HG02798 (cell line): ENCODE results near the gene TROAP.
A peak's percentile ranks its signal among the peaks of the same experiment; 100 is the strongest.
"Not testable (repeated sequence)": the region's sequence is repeated elsewhere in the genome, so short reads cannot be mapped to it uniquely, and the experiment has no call there.

Experiments used
- ATAC-seq: cut with Tn5 transposase; IDR thresholded peaks from one replicate; pipeline ENCODE4 v1.9.1; 2021; ENCODE audit warnings: mild to moderate bottlenecking; ENCODE audit not compliant: unreplicated experiment, poor library complexity

The TROAP gene

DNA sequence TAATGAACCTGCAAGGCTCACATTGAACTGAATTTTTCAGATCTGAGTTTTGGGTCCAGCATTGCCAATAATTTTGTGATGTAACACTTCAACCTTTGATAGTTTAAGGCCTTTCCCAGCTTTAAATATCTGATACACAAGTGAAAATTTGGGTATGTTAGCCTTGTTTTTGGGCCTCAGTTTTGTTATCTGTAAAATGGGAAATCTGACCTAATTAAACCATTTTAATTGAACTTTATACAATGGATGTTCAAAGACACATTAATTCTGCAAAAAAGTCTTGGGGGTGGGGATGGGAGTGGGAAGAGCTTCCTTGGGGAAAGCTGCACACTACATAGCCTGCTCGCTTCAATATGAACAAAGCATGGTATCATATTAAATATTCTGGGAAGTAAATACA, 39.0 kb downstream of the TROAP start:
- no peak for ATAC-seq

DNA sequence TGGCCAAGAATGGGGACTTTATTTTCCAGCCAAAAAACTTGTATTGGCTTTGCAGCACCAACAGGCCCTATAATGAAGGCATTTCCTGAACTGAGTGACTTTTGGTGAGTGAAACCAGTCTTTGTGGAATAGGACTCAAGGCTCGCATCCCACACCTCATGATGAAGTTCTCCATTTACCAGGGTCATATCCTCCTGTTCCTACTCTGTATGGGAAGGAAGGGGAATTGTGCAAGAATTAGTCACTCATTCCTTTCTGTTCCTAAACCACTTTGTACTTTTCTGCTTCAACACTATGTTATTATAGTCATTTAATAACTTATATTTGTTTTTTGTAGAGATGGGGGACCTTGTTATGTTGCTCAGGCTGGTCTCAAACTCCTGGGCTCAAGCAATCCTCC, 41.9 kb downstream of the TROAP start:
- ATAC-seq: no peak

DNA sequence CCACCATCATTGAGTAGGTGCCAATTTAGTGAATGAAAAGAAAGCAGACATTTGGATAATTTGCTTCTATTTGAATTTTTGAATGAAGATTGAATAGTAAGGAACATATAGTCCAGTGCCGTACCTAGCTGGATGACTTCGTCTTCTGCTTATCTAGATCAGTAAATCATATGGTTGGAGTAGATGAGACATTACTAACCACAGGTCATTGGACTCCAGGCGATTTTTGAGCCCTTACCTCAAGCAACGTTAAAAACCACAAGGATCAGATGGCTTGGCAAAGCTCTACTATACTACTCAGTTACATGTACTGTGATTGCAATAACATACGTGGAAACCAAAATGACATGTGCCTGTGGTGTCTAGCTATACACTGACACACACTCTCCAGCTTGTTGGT, 42.5 kb downstream of the TROAP start:
- ATAC-seq: no peak

DNA sequence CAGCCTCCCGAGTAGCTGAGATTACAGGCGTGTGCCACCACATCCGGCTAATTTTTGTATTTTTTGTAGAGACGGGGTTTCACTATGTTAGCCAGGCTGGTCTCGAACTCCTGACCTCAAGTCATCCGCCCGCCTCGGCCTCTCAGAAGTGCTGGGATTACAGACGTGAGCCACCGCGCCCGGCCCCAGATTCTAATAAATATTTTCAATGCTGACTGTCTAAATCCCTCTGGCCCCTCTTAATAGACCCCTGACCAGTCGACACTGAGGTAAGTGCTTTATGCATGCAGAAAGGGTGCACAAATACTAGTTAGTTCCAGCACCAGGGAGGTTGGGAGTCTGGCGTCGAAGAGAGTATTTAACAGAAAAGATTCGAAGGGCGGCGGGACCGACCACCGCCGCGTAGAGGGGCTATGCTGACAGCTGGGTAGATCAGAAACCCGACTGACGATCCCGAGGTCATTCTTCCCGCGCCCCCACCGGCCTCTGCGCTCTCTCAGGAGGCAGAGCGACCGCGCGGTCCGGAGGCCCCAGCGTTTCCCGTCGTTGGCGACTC, 43.1 kb downstream of the TROAP start:
- no peak for ATAC-seq

DNA sequence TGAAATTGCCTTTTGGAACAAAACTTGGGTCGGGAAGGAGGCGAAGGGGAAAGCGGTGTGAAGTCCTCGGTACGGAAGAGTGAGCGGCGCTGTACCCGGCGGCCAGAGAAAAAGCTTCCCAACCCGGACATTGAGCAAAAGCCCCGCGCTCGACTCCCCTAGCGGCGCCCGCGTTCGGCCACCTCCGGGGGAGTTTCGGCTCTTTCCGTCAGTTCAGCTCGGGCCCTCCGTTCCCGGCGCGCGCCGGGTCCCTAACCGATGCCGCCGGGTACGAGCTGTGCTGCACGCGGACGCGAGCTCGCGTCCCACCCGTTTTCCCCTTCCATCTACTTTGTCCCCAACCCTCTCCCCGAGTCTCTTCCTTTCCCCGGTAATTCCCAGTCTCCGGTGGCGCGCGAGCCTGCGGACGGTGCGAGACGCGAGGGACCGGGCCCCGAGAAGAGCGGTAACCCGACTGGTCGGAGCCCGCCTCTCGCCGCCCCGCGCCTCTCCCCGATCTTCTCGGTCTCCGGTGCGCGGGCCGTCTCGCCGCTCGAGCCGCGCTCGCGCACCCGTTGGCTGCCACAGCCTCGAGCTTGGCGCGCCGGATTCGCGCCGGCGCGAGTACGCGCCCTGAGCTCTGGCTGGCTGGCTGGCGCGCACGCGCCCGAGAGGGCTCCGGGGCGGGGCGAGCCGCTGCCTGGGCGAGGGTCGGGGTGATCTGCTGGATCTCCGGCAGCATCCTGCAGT, 43.8 kb downstream of the TROAP start:
- peak; percentile 78 for ATAC-seq

DNA sequence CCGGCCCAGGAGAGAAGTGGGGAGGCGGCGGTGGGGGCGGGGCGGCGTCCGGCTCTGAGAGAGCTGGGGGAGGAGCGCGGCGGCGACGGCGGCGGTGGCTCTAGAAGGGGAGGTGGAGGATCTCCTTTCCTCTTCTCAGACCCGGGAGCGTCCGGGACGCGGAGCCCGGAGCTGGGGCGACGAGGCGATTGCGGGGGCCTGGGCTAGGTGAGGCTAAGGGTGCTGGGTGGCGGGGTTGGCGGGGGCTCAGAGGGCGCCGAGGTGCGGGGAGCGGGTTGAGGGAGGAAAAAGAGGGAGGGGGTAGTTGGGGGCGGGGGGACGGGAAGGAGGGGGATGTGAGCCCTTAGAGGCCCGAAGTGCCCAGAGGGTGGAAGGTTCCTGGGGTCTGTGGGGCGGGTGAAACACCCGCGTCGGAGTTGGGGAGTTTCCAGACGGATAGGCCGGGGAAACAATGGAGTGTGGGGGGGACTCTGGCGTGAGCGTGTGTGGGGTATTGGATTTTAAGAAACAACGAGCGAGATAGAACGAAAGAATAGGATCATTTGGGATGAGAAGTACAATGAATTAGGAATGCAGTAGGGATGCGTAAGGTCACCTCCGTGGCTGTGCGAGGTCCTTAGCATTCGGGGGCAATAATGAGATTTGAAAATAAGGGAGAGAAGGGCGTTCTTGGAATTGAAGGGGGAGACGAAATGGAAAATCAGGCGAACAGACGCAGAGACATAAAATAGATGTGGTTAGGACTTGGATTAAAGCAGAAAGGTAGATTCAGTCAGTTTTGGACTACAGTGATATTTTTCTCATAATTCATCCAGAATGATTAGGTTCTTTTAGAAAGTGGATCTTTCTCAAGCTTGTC, 44.6 kb downstream of the TROAP start, which contains the start of gene SPATS2:
SPATS2 (plus strand) TSS at position 82 of the 859 bp plus-strand sequence. CDS start 93,551 bp downstream, outside the sequence.
- peak; percentile 3 for ATAC-seq

DNA sequence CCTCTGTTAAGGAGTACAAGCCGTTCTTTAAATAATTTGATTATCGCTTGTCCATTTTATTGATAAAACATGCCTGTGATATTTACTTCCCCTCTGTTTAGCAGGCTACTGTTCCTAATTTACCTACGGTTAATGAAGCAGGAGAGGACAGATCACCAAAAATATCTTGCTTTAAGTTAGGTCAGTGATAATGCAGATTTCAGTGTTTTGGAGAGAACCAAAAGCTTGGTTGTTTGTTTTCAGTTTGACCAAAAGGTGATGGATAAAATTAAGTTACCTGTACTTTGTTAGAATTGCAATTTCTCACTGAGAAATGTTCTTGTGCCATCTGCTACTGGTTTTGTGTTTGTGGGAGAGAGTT, 45.2 kb downstream of the TROAP start:
- ATAC-seq: no peak

DNA sequence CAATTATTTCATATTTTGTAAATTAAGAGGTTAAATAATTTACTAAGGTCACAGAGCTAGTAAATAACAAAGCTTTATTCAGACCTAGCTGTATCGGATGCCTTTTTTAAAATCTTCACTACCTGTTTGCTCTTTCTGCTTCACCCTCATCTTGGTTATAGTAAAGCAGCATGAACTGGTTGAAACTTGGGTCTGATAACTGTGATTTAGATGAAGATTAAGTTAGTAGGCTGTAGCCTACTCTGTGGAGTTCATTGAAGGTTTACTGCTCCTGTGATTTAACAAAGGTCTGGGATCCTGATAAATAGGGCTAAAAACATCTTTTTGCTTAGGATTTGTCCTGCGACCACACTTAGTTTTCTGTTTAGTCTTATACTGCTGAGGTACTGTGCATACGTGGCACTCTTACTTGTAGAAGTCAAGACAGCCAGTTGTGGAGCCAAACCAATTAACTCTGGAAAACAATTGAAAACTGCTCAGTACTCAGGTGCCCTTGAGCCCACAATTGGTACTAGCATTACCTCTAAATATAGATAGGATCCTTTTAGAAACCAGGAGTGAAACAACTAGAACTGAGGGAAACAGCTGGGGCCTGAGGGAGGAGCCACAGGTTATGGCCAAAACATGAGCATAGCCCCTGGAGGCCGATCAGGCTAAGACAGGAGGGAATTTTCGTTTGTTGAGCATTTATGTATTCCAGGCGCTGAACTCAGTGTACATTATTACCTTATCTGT, 46.5 kb downstream of the TROAP start:
- ATAC-seq: peak; percentile 51

DNA sequence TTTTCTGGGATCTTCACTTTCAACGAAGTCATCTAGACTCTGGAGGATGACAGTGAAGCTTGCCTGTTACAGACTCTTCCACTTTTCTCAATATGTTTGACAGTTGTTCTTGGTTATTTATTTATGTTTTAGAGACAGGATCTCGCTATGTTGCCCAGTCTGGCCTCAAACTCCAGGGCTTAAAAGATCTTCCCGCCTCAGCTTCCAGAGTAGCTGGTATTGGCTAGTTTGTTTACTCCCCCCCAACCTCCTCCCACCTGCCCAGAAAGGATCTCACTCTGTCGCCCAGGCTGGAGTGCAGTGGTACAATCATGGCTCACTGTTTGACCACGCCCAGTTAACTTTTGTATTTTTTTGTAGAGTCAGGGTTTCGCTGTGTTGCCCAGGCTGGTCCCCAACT, 47.5 kb downstream of the TROAP start:
- no peak for ATAC-seq

DNA sequence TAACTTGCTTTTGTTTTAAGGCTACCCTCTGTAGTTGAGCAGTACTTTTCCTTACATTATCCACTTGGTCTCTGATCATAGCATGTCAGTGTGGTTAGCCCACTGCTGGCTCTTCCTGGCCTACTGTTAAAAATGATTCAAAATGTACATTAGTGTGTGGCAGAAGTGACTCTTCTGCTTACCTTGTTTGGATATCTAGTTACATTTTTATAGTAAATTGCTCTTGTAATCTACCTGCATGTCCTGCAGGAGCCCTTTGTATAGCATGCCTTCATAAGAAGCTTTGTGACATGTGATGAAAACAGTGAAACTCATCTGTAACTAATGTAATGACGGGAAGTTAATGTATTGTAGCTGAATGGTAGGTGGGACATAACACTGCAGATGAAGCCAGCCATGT, 52.4 kb downstream of the TROAP start:
- no peak for ATAC-seq

DNA sequence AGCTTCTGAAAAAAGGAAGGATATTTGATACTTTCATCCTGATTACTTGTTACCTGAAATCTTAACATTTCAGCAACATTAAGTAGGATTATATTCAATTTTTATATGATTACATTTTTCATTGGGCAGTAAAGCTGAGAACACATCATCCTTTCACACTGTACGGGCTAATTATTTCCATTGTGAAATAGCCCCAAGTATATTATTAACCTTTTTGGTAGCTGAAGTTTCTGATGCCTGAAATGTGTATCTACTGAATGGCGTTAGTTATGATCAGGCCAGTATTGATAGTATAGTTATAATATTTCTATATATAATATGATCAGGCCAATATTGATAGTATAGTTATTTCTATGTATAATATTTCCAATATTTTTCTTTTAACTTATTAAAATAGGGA, 54.3 kb downstream of the TROAP start:
- ATAC-seq: no peak

DNA sequence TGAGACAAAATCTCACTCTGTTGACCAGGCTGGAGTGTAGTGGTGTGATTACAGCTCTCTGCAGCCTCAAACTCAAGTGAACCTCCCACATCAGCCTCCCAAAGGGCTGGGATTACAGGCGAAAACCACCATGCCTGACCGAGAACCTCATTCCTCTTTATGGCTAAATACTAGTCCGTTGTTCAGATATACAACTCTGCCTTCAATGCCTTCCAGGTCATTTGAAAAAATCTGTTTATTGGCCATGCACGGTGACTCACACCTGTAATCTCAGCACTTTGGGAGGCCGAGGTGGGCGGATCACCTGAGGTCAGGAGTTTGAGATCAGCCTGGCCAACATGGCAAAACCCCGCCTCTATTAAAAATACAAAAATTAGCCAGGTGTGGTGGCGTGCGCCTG, 57.1 kb downstream of the TROAP start:
- not testable (repeated sequence) for ATAC-seq
